Calu3 (cell line): Measurements from ENCODE around the gene LSAMP. TPM values are rescaled to one million over a fixed set of nuclear protein-coding genes. Genes with fewer than 3 reads are reported as not detected.
"Not testable (repeated sequence)": the region's sequence is repeated elsewhere in the genome, so short reads cannot be mapped to it uniquely, and the experiment has no call there.

Experiments
- BruUV-seq: library from RNA; stranded (reverse); fragments of 400-500 nt; replicated peaks from 2 replicates; lab custom pipeline; 2021; lab: Mats Ljungman, UMichigan
- CTCF ChIA-PET: fragments of 300-600 bp; sonication (Branson Sonifier 250); formaldehyde crosslinking; loops from one replicate; lab custom pipeline; 2022; ENCODE audit warnings: antibody characterized with exemption; lab: Charles Lee
- DNase-seq: peaks from one replicate; pipeline ENCODE4 v3.0.0; 2022
- H3K27ac Mint-ChIP-seq: one replicate; pipeline ENCODE4 v1.8.0; 2022; ENCODE audit warnings: mixed read lengths; ENCODE audit not compliant: unreplicated experiment
- H3K27me3 Mint-ChIP-seq: one replicate; pipeline ENCODE4 v1.8.0; 2022; ENCODE audit warnings: mixed read lengths; ENCODE audit not compliant: unreplicated experiment
- H3K36me3 Mint-ChIP-seq: one replicate; pipeline ENCODE4 v1.8.0; 2022; ENCODE audit warnings: mild to moderate bottlenecking, moderate library complexity, mixed read lengths; ENCODE audit not compliant: insufficient read depth, unreplicated experiment
- H3K4me1 Mint-ChIP-seq: one replicate; pipeline ENCODE4 v1.8.0; 2022; ENCODE audit warnings: mild to moderate bottlenecking, low read depth, mixed read lengths; ENCODE audit not compliant: unreplicated experiment
- H3K4me3 Mint-ChIP-seq: one replicate; pipeline ENCODE4 v1.8.0; 2022; ENCODE audit warnings: mild to moderate bottlenecking, low read depth, moderate library complexity, mixed read lengths; ENCODE audit not compliant: unreplicated experiment
- H3K9me3 Mint-ChIP-seq: one replicate; pipeline ENCODE4 v1.8.0; 2022; ENCODE audit warnings: low read depth, mixed read lengths; ENCODE audit not compliant: unreplicated experiment
- CTCF ChIP-seq: fragments of 200-600 bp; IDR thresholded peaks from one replicate; pipeline ENCODE4 v1.8.0; 2022; ENCODE audit warnings: antibody characterized with exemption; ENCODE audit not compliant: unreplicated experiment
- intact Hi-C: fragments of 100-400 bp; cut with micrococcal nuclease; formaldehyde crosslinking; loops from one replicate; pipeline ENCODE4 v1.10.0; 2022; ENCODE audit not compliant: unreplicated experiment
- total RNA-seq: library from RNA; stranded (reverse); gene quantifications from 2 replicates; pipeline ENCODE4 v1.2.3, GENCODE V29; 2022

LSAMP gene
- total RNA-seq, 1 experiment from 2014 or later: 0.90 TPM

- H3K27me3 Mint-ChIP-seq: no peaks in the 10 kb centered on the region
- BruUV-seq: no TSS peak
- intact Hi-C loops: no loop called here
- peaks cover 2% of the 10 kb centered on the region for H3K9me3 Mint-ChIP-seq
- CTCF ChIA-PET: no interaction called here
- TF ChIP-seq CTCF: no peak
- H3K36me3 Mint-ChIP-seq: no peaks in the 10 kb centered on the region
- no peak overlapping the region for H3K27ac Mint-ChIP-seq
- H3K4me1 Mint-ChIP-seq: no peaks in the 10 kb centered on the region
- DNase-seq: no peak
- H3K4me3 Mint-ChIP-seq: no peak overlapping the region
These were observed 233.4 kb downstream of the LSAMP start for GRCh38 chr3:116211901-116212300.

GRCh38 chr3:116208830-116209229 lies 236.5 kb downstream of the LSAMP start:
- BruUV-seq, H3K4me3 Mint-ChIP-seq, H3K36me3 Mint-ChIP-seq, intact Hi-C loops, DNase-seq, H3K27me3 Mint-ChIP-seq, H3K9me3 Mint-ChIP-seq, H3K27ac Mint-ChIP-seq, H3K4me1 Mint-ChIP-seq, CTCF ChIA-PET: not testable (repeated sequence)

DNA sequence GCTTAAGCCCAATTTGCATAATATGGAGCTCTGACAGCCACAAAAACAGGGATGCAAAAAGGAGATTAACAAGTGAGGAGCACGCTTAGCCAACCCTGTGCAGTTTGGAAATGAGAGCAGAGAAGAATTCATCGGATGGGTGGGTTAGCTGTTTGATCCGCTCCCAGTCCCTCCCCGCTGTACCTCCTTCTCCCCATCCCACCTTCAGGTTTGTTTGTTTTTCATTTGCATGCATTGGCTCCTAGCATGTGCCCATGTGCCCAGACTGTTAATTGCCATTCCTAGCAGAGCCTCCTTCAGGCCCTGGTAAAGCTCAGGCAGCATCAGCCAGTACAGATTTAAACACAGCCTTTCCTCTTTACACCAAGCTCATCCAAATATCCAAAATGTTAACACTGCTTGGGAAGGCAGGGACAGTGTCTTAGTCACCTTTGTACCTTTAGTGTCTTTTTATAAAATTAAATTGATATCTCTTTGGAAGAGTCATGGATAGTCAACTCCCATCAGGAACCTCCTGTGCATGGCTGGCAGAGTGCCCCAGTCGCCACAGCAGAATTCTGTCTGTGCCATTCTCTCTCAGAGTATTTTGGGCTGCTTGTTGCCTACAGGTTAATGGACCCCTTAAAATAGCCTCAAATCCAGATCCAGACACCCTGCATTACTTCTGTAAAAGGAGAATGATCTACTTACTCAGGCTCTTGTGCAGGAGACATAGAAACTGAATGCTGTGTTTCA lies 244.2 kb downstream of the LSAMP start:
- intact Hi-C loops: no loop called here
- BruUV-seq: no TSS peak
- Mint-ChIP-seq H3K4me1 (peaks cover 60% of the 10 kb centered on the region), H3K27me3 (no peaks in the 10 kb centered on the region), H3K9me3 (peaks cover 2% of the 10 kb centered on the region), H3K27ac (no peak overlapping the region), H3K36me3 (no peaks in the 10 kb centered on the region), H3K4me3 (no peak overlapping the region)
- no peak for TF ChIP-seq CTCF
- no peak for DNase-seq
- CTCF ChIA-PET: interaction anchor here (0.6 kb wide), 1 partner anchor 32 kb away, joined by 4 read pairs; no protein-coding TSS in a partner anchor

GRCh38 chr3:116199063-116199462 lies 246.2 kb downstream of the LSAMP start:
- no peaks in the 10 kb centered on the region for H3K36me3 Mint-ChIP-seq
- H3K4me3 Mint-ChIP-seq: no peak overlapping the region
- no peaks in the 10 kb centered on the region for H3K27me3 Mint-ChIP-seq
- peaks cover 2% of the 10 kb centered on the region for H3K9me3 Mint-ChIP-seq
- TF ChIP-seq CTCF: no peak
- no peak for DNase-seq
- CTCF ChIA-PET: interaction anchor here (0.6 to 0.8 kb wide), 3 partner anchors 11 to 154 kb away, joined by 3 read pairs; no protein-coding TSS in a partner anchor
- no TSS peak for BruUV-seq
- intact Hi-C loops: no loop called here
- H3K27ac Mint-ChIP-seq: peak overlapping the region; percentile 34
- peaks cover 60% of the 10 kb centered on the region for H3K4me1 Mint-ChIP-seq

DNA sequence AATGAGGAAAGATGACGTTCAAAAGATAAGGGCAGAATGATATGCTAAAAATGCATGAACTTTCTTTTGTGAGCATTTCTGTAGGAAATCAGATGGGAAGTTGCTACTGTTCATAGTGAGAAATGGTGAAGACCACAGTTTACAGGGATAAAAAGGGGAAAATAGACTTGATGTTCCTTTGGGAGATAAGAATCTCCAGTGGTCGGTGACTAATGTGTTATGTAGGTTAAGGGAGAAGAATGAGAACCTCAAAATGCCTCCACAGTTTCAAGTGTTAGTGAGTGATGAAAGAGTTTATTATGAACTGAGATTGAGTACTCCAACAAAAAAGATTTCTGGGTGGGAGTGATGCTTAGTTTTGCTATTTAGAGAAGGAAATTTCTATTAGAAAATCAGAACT lies 247.2 kb downstream of the LSAMP start:
- intact Hi-C loops: no loop called here
- H3K27me3 Mint-ChIP-seq: no peaks in the 10 kb centered on the region
- no TSS peak for BruUV-seq
- peaks cover 59% of the 10 kb centered on the region for H3K4me1 Mint-ChIP-seq
- no peaks in the 10 kb centered on the region for H3K36me3 Mint-ChIP-seq
- no peak overlapping the region for H3K4me3 Mint-ChIP-seq
- peaks cover 2% of the 10 kb centered on the region for H3K9me3 Mint-ChIP-seq
- TF ChIP-seq CTCF: no peak
- DNase-seq: no peak
- CTCF ChIA-PET: no interaction called here
- peak overlapping the region; percentile 5 for H3K27ac Mint-ChIP-seq
